ENCODE data around the gene RAPGEF2. TPM values are rescaled to one million over a fixed set of nuclear protein-coding genes. Genes with fewer than 3 reads are reported as not detected.
"Not testable (repeated sequence)": the region's sequence is repeated elsewhere in the genome, so short reads cannot be mapped to it uniquely, and the experiment has no call there.

Gene RAPGEF2
- total RNA-seq, 1 experiment from 2014 or later = 29.8 TPM

DNA sequence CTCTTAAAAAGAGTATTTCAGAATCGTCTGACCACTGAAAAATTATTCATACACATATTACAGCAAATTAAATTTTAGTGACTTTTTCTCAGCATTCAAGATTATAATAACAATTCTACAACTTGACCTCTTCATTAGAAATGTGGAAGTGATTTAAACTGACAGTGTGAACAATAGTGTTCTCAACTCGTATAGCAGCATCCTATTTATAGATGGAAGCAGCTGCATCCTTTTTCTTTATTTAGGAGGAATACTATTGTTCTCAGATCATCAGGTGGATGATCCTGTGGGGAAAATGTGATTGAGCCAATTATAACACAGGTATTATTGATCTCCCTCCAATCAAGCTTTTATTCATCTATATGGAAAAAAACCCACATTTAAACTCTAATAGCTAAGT lies 56.7 kb downstream of the RAPGEF2 start:
- Histone ChIP-seq H3K27me3 (ENCODE audit: insufficient read depth, low read depth) (no peaks in the 10 kb centered on the region), H3K79me2 (ENCODE audit: low read depth) (peaks cover 44% of the 10 kb centered on the region), H3K9me2 (ENCODE audit: insufficient read depth) (no peaks in the 10 kb centered on the region), H3K4me3 (no peak overlapping the region), H3F3A (ENCODE audit: insufficient read depth, low read depth) (no peaks in the 10 kb centered on the region), H3K36me3 (ENCODE audit: low read depth) (no peaks in the 10 kb centered on the region), H3K9me3 (ENCODE audit: insufficient read depth, low read depth) (no peaks in the 10 kb centered on the region), H3K4me2 (no peak overlapping the region), H4K20me1 (ENCODE audit: insufficient read depth) (no peaks in the 10 kb centered on the region; the same call in none of the 2 replicates), H2AFZ (no peak overlapping the region), H3K27ac (no peak overlapping the region), H3K4me1 (replicated peaks; ENCODE audit: insufficient read depth) (no peaks in the 10 kb centered on the region)
- no TSS peak for BruUV-seq (replicated peaks)
- DNase-seq = no peak
- ChIA-PET POLR2A (ENCODE audit: unreplicated experiment) (no interaction called here), CTCF (no interaction called here)
- intact Hi-C loops (cut with micrococcal nuclease; ENCODE audit: unreplicated experiment) = loop anchor here (5.0 kb wide), 1 partner anchor 42 kb away; no protein-coding TSS in a partner anchor
- no peak for TF ChIP-seq EZH2 (IDR thresholded peaks at IDR 0.05; ENCODE audit: low read depth)
- no peak for TF ChIP-seq CTCF (conservative IDR thresholded peaks at IDR 0.05)

DNA sequence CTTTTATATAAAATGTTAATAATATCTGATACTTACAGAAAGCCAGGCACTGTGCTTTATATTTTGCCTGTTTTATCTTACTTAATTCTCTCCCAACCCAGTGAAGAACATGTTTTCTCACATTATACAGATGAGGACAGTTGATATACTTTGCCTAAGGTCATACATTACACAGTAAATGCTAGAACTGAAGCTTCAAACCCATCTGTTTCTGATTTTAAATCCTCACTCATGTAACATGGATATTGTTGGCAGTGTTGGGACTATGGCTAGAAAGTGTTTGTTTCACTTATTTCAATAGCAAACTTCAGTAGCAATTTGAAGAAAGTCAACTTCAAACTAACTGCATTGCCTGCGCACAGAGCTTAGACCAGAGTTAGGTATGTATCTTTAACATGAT lies 57.4 kb downstream of the RAPGEF2 start:
- Histone ChIP-seq H3K27ac (no peak overlapping the region), H3K27me3 (ENCODE audit: insufficient read depth, low read depth) (no peaks in the 10 kb centered on the region), H3K79me2 (ENCODE audit: low read depth) (peaks cover 43% of the 10 kb centered on the region), H3K9me3 (ENCODE audit: insufficient read depth, low read depth) (no peaks in the 10 kb centered on the region), H3K4me3 (no peak overlapping the region), H3K4me1 (replicated peaks; ENCODE audit: insufficient read depth) (no peaks in the 10 kb centered on the region), H3K36me3 (ENCODE audit: low read depth) (no peaks in the 10 kb centered on the region), H3K4me2 (no peak overlapping the region), H3K9me2 (ENCODE audit: insufficient read depth) (no peaks in the 10 kb centered on the region), H4K20me1 (ENCODE audit: insufficient read depth) (no peaks in the 10 kb centered on the region; the same call in none of the 2 replicates), H3F3A (ENCODE audit: insufficient read depth, low read depth) (no peaks in the 10 kb centered on the region), H2AFZ (no peak overlapping the region)
- CTCF ChIA-PET = no interaction called here
- intact Hi-C loops (cut with micrococcal nuclease; ENCODE audit: unreplicated experiment) = loop anchor here (5.0 kb wide), 1 partner anchor 43 kb away; no protein-coding TSS in a partner anchor
- TF ChIP-seq CTCF (conservative IDR thresholded peaks at IDR 0.05) (no peak), EZH2 (IDR thresholded peaks at IDR 0.05; ENCODE audit: low read depth) (no peak)
- POLR2A ChIA-PET (ENCODE audit: unreplicated experiment) = no interaction called here
- BruUV-seq (replicated peaks) = no TSS peak
- DNase-seq = no peak

GRCh38 chr4:159161436-159161835 lies 58.6 kb downstream of the RAPGEF2 start:
- H3K9me2 ChIP-seq (ENCODE audit: insufficient read depth); H3K9me3 ChIP-seq (ENCODE audit: insufficient read depth, low read depth); H3K4me3 ChIP-seq; H2AFZ ChIP-seq; H3K36me3 ChIP-seq (ENCODE audit: low read depth); H3K4me1 ChIP-seq (replicated peaks; ENCODE audit: insufficient read depth); DNase-seq; H4K20me1 ChIP-seq (ENCODE audit: insufficient read depth); CTCF ChIA-PET; H3K27me3 ChIP-seq (ENCODE audit: insufficient read depth, low read depth); POLR2A ChIA-PET (ENCODE audit: unreplicated experiment); H3K27ac ChIP-seq; BruUV-seq (replicated peaks); H3K4me2 ChIP-seq; H3F3A ChIP-seq (ENCODE audit: insufficient read depth, low read depth): not testable (repeated sequence)
- H3K79me2 ChIP-seq (ENCODE audit: low read depth) = peaks cover 39% of the 10 kb centered on the region
- intact Hi-C loops (cut with micrococcal nuclease; ENCODE audit: unreplicated experiment) = loop anchor here (5.0 kb wide), 1 partner anchor 44 kb away; no protein-coding TSS in a partner anchor

- Histone ChIP-seq H3K4me1 (replicated peaks; ENCODE audit: insufficient read depth) (no peaks in the 10 kb centered on the region), H3F3A (ENCODE audit: insufficient read depth, low read depth) (no peaks in the 10 kb centered on the region), H3K4me2 (no peak overlapping the region), H3K27ac (no peak overlapping the region), H3K36me3 (ENCODE audit: low read depth) (no peaks in the 10 kb centered on the region), H3K27me3 (ENCODE audit: insufficient read depth, low read depth) (no peaks in the 10 kb centered on the region), H3K4me3 (no peak overlapping the region), H2AFZ (no peak overlapping the region), H3K9me2 (ENCODE audit: insufficient read depth) (no peaks in the 10 kb centered on the region), H4K20me1 (ENCODE audit: insufficient read depth) (no peaks in the 10 kb centered on the region; the same call in none of the 2 replicates), H3K79me2 (ENCODE audit: low read depth) (peaks cover 36% of the 10 kb centered on the region), H3K9me3 (ENCODE audit: insufficient read depth, low read depth) (no peaks in the 10 kb centered on the region)
- ChIA-PET POLR2A (ENCODE audit: unreplicated experiment) (interaction anchor here (0.8 kb wide), 1 partner anchor 169 kb away, joined by 10 read pairs; no protein-coding TSS in a partner anchor), CTCF (interaction anchor here (0.5 kb wide), 1 partner anchor 58 kb away, joined by 5 read pairs; no protein-coding TSS in a partner anchor)
- DNase-seq = no peak
- TF ChIP-seq EZH2 (IDR thresholded peaks at IDR 0.05; ENCODE audit: low read depth) (no peak), CTCF (conservative IDR thresholded peaks at IDR 0.05) (no peak)
- BruUV-seq (replicated peaks) = no TSS peak
- intact Hi-C loops (cut with micrococcal nuclease; ENCODE audit: unreplicated experiment) = loop anchor here (5.0 kb wide), 1 partner anchor 45 kb away; no protein-coding TSS in a partner anchor
These were observed 59.7 kb downstream of the RAPGEF2 start for GRCh38 chr4:159162576-159162975.

Data from PC-9 (cell line).